ENCODE data around the gene ALS2CL. TPM values are rescaled to one million over a fixed set of nuclear protein-coding genes. Genes with fewer than 3 reads are reported as not detected.

The ALS2CL gene
- total and polyA plus RNA-seq, 2 experiments from 2014 or later = 3.4 to 11.8 TPM

- H3K27me3 Mint-ChIP-seq (ENCODE audit: insufficient read depth, low read depth, poor library complexity) = peaks cover 15% of the 10 kb centered on the region
- no peak overlapping the region for H3K4me3 Mint-ChIP-seq
- H3K27ac ChIP-seq (ENCODE audit: low read depth) = no peak overlapping the region
- H3K4me3 ChIP-seq = no peak overlapping the region
- ATAC-seq = no peak
- no peaks in the 10 kb centered on the region for H3K27me3 ChIP-seq (ENCODE audit: insufficient read depth)
- no peak overlapping the region for H3K4me2 ChIP-seq
- H3F3A ChIP-seq (replicated peaks; ENCODE audit: low read depth) = no peaks in the 10 kb centered on the region
- no peak overlapping the region for H2AFZ ChIP-seq
- H3K4me1 ChIP-seq (ENCODE audit: insufficient read depth) = no peaks in the 10 kb centered on the region
- 0 out of 2 replicates have a peak, but pooled peaks cover 4% of the 10 kb centered on the region for H3K9me2 ChIP-seq (ENCODE audit: insufficient read depth)
- no peaks in the 10 kb centered on the region; the same call in 1 of the 2 replicates for H4K20me1 ChIP-seq (replicated peaks; ENCODE audit: insufficient read depth)
- no peaks in the 10 kb centered on the region for H3K9me3 Mint-ChIP-seq
- TF ChIP-seq STAT1 (IDR thresholded peaks at IDR 0.05; ENCODE audit: unreplicated experiment) (no peak), CTCF (conservative IDR thresholded peaks at IDR 0.05; ENCODE audit: low read depth in 2 of 2) (no peak), ZNF331 (CRISPR knock-in tag; IDR thresholded peaks at IDR 0.05; ENCODE audit: low read depth) (no peak), EZH2 (IDR thresholded peaks at IDR 0.05; ENCODE audit: low read depth, unreplicated experiment) (no peak), ZNF462 (CRISPR knock-in tag; IDR thresholded peaks at IDR 0.05) (no peak), ZNF114 (CRISPR knock-in tag; IDR thresholded peaks at IDR 0.05) (no peak), JUNB (IDR thresholded peaks at IDR 0.05; ENCODE audit: unreplicated experiment) (no peak), CREB1 (CRISPR knock-in tag; IDR thresholded peaks at IDR 0.05; ENCODE audit: low read depth) (no peak), POLR2AphosphoS5 (IDR thresholded peaks at IDR 0.05; ENCODE audit: low read depth) (no peak), REST (IDR thresholded peaks at IDR 0.05; ENCODE audit: unreplicated experiment) (no peak), NANOG (IDR thresholded peaks at IDR 0.05; ENCODE audit: borderline replicate concordance) (no peak)
- no peaks in the 10 kb centered on the region; the same call in 2 of the 3 replicates for H3K4me1 Mint-ChIP-seq
- no peaks in the 10 kb centered on the region for H3K36me3 ChIP-seq (ENCODE audit: insufficient read depth)
- no peak overlapping the region for H3K27ac Mint-ChIP-seq
- no peaks in the 10 kb centered on the region for H3K79me2 ChIP-seq (replicated peaks; ENCODE audit: insufficient read depth)
- no peak for DNase-seq (ENCODE audit: low spot score)
- peaks cover 4% of the 10 kb centered on the region for H3K36me3 Mint-ChIP-seq (ENCODE audit: low read depth)
Observed at GRCh38 chr3:46676601-46677410, 16.7 kb downstream of the ALS2CL start.

All from GM23338 (cell line).